Mesothelial cell of epicardium (in vitro differentiated cells): ENCODE measurements around the gene WWOX. TPM values are rescaled to one million over a fixed set of nuclear protein-coding genes. Genes with fewer than 3 reads are reported as not detected.

Source experiments
- DNase-seq, 2 experiments: peaks; one replicate each; pipeline ENCODE4 v3.0.0; 2021; ENCODE audit warnings: low spot score in 2 of 2; ENCODE audit not compliant: unreplicated experiment in 2 of 2
- H3K27ac Mint-ChIP-seq: 2 replicates; pipeline ENCODE4 v1.8.0; 2021; ENCODE audit warnings: mixed read lengths
- H3K27me3 Mint-ChIP-seq: 2 replicates; pipeline ENCODE4 v1.8.0; 2021; ENCODE audit warnings: low read depth, mixed read lengths
- H3K36me3 Mint-ChIP-seq: 2 replicates; pipeline ENCODE4 v1.8.0; 2021; ENCODE audit warnings: mixed read lengths
- H3K4me1 Mint-ChIP-seq: 2 replicates; pipeline ENCODE4 v1.8.0; 2021; ENCODE audit warnings: mixed read lengths
- H3K4me3 Mint-ChIP-seq: 2 replicates; pipeline ENCODE4 v1.8.0; 2021; ENCODE audit warnings: mild to moderate bottlenecking, moderate library complexity, mixed read lengths
- H3K9me3 Mint-ChIP-seq: 2 replicates; pipeline ENCODE4 v1.8.0; 2021; ENCODE audit warnings: mixed read lengths
- total RNA-seq: library from RNA; stranded (reverse); gene quantifications from 3 replicates; pipeline ENCODE4 v1.2.1, GENCODE V29; 2021
- TF ChIP-seq, protein P1 (sequence below): fragments of 200-600 bp; sonication (generic); IDR thresholded peaks from one replicate; pipeline ENCODE4 v1.5.0; 2021; ENCODE audit warnings: antibody characterized with exemption; ENCODE audit not compliant: unreplicated experiment

The WWOX gene
- total RNA-seq, 1 donor from 2014 or later, result 29.7 TPM

DNA sequence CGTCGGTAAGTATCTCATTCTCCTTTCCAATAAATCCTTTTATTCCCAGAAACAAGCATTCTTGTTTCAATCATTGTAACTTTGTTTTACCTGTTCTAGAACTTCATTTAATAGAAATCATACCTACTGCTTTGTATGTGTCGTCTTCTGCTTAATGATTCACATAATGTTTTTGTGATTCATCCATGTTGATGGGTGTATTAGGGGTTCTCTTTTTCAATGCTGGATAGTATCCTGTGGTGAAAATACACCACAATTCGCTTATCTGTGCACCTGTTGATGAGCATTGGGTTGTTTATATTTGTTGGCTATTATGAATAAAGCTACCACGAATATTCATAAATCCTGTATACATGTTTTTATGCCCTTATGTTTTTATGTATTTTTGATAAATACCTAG, 797.8 kb downstream of the WWOX start:
- Mint-ChIP-seq H3K4me1 (peaks cover 4% of the 10 kb centered on the region), H3K9me3 (peaks cover 5% of the 10 kb centered on the region), H3K36me3 (no peaks in the 10 kb centered on the region), H3K27ac (no peak overlapping the region), H3K4me3 (no peak overlapping the region), H3K27me3 (no peaks in the 10 kb centered on the region)
- no peak for DNase-seq
- TF ChIP-seq, protein P1, sequence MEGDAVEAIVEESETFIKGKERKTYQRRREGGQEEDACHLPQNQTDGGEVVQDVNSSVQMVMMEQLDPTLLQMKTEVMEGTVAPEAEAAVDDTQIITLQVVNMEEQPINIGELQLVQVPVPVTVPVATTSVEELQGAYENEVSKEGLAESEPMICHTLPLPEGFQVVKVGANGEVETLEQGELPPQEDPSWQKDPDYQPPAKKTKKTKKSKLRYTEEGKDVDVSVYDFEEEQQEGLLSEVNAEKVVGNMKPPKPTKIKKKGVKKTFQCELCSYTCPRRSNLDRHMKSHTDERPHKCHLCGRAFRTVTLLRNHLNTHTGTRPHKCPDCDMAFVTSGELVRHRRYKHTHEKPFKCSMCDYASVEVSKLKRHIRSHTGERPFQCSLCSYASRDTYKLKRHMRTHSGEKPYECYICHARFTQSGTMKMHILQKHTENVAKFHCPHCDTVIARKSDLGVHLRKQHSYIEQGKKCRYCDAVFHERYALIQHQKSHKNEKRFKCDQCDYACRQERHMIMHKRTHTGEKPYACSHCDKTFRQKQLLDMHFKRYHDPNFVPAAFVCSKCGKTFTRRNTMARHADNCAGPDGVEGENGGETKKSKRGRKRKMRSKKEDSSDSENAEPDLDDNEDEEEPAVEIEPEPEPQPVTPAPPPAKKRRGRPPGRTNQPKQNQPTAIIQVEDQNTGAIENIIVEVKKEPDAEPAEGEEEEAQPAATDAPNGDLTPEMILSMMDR, result no peak

DNA sequence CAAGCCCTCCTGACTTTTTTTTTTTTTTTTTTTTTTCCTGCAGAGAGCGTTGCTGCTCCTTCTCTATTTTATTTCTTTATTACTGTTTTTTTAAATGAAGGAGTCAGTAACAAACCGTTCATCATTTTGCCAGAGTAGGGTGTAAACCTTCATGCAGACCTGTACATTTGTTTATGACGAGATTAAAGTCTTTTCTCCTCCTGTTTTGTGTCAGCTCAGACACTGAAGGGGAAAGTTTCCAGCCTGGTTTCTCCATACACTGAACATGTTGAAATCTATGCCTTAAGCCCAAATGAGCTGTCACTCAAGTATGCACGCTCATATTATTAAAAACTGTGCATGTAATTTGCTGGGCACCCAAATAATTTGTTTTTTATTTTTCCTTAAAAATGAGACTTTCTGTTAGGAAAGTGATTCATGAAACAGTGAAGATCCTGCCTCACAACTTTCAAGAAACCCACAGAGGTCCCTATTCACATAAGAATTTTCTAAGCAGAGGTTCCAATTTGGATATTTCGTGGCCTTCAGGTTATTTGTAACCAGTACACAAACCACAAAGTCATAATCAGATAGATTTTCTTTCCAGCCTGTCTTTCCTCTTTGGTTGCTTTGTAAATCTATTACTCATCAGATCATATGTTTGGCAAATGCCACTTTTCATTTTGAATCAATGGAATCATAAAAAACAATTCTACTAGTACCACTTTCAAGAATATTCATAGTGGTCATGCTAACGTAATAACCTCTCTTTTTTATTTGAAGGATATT, 800.8 kb downstream of the WWOX start:
- Mint-ChIP-seq H3K36me3 (no peaks in the 10 kb centered on the region), H3K27me3 (no peaks in the 10 kb centered on the region), H3K4me3 (no peak overlapping the region), H3K4me1 (peaks cover 4% of the 10 kb centered on the region), H3K27ac (no peak overlapping the region), H3K9me3 (peaks cover 5% of the 10 kb centered on the region)
- TF ChIP-seq, protein P1, result no peak
- no peak for DNase-seq

DNA sequence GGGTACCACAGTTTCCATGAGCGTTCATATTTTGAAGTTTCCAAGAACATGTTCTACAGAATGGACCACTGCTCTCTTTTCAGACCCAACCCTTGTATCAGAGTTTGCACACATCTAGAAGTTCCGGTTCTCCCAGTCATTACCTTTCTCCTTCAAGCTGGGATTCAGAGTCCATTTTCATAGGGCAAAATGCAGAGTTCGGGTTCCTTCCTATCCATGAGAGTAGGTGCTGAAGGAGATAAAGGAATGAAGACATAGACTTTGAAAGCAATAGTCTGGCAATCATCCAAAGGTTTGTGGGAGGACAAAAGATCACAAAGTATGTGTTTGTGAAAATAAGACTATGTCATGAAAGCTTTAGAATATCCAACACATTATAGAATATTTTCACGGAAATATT, 801.5 kb downstream of the WWOX start:
- Mint-ChIP-seq H3K4me3 (no peak overlapping the region), H3K9me3 (peaks cover 5% of the 10 kb centered on the region), H3K36me3 (no peaks in the 10 kb centered on the region), H3K4me1 (peaks cover 4% of the 10 kb centered on the region), H3K27ac (no peak overlapping the region), H3K27me3 (no peaks in the 10 kb centered on the region)
- TF ChIP-seq, protein P1, result no peak
- no peak for DNase-seq

DNA sequence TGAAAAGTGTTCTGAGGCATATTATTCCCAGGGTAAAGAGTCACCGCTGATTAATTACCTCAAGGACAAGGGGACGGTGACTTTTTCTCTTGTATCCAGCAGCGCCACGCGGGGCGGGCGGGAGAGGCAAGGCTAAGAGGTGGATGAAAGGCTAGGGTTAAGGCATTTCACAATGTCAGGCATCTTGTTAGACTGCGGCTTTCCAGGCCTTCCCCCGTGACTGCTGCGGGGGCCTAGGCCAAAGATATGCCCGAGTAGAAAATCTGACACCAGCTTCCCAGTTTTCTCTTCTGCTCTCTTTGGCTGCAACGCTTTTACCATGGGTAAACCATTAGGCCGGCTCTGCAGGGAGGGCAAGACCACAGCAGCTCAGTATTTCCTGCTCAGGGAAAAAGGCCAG, 802.9 kb downstream of the WWOX start:
- peaks cover 5% of the 10 kb centered on the region for H3K9me3 Mint-ChIP-seq
- no peak overlapping the region for H3K27ac Mint-ChIP-seq
- H3K4me3 Mint-ChIP-seq, result no peak overlapping the region
- TF ChIP-seq, protein P1, result no peak
- peaks cover 4% of the 10 kb centered on the region for H3K4me1 Mint-ChIP-seq
- no peaks in the 10 kb centered on the region for H3K36me3 Mint-ChIP-seq
- DNase-seq, result no peak
- no peaks in the 10 kb centered on the region for H3K27me3 Mint-ChIP-seq

DNA sequence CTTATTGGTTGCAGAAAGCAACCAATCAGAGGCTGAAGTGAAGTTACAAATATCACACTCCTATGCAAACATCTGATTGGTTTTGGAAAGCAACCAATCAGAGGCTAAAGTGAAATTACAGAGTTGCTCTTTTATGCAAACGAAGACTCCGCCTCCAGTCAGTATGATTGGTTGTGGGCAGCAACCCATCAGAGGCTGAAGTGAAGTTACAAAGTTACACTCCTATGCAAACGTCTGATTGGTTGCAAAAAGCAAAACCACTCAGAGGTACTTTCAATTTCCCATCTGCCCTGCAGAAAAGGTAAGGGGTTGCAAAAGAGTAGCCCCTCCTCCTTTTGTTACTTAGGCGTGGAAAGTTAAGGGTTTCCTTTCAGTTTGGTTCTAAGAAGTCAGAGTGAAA, 803.8 kb downstream of the WWOX start:
- H3K9me3 Mint-ChIP-seq, result peaks cover 2% of the 10 kb centered on the region
- no peak for DNase-seq
- H3K27ac Mint-ChIP-seq, result no peak overlapping the region
- no peak overlapping the region for H3K4me3 Mint-ChIP-seq
- H3K4me1 Mint-ChIP-seq, result peaks cover 4% of the 10 kb centered on the region
- H3K36me3 Mint-ChIP-seq, result no peaks in the 10 kb centered on the region
- H3K27me3 Mint-ChIP-seq, result no peaks in the 10 kb centered on the region
- TF ChIP-seq, protein P1, result no peak
